Tibial nerve (tissue), 4 donors: ENCODE data around the gene CPNE4.
"Not testable (repeated sequence)": the region's sequence is repeated elsewhere in the genome, so short reads cannot be mapped to it uniquely, and the experiment has no call there.

ENCODE experiments used
- CTCF ChIP-seq, 5 experiments: fragments of 200-600 bp in 3 of 5; fragments of 450-650 bp in 2 of 5; sonication (generic) in 3 of 5; IDR thresholded peaks; one replicate each; pipeline ENCODE4 v1.5.1; 2016 to 2019; ENCODE audit warnings: antibody characterized with exemption in 5 of 5, mild to moderate bottlenecking in 3 of 5, moderate library complexity in 2 of 5
- EP300 ChIP-seq, 2 donors: sonication (generic); formaldehyde crosslinking; IDR thresholded peaks; one replicate each; pipeline ENCODE4 v1.6.1; 2017; ENCODE audit warnings: antibody characterized with exemption in 2 of 2, mild to moderate bottlenecking in 1 of 2
- POLR2A ChIP-seq, 2 donors: fragments of 450-650 bp; IDR thresholded peaks; one replicate each; pipeline ENCODE4 v1.6.1; 2017; ENCODE audit warnings: antibody characterized with exemption in 2 of 2, mild to moderate bottlenecking in 2 of 2, moderate library complexity in 2 of 2

- not testable (repeated sequence) for TF ChIP-seq CTCF, POLR2A, EP300 (IDR thresholded peaks at IDR 0.05)
These were observed 148.9 kb downstream of the CPNE4 start for GRCh38 chr3:131885871-131886270.
